ACHN (cell line): Measurements from ENCODE around the gene GPR137.
A peak's percentile ranks its signal among the peaks of the same experiment; 100 is the strongest.
"Not testable (repeated sequence)": the region's sequence is repeated elsewhere in the genome, so short reads cannot be mapped to it uniquely, and the experiment has no call there.

ENCODE experiments used
- DNase-seq: peaks from one replicate; pipeline ENCODE4 v3.0.0-alpha.2; 2015
- in situ Hi-C: cut with HindIII; loops from 2 replicates; pipeline ENCODE4 v1.10.0; 2017; ENCODE audit warnings: low sequenced_read_pairs, low pct_ligation_motif_present, low pct_unique_long_range_greater_than_20kb

The GPR137 gene

DNA sequence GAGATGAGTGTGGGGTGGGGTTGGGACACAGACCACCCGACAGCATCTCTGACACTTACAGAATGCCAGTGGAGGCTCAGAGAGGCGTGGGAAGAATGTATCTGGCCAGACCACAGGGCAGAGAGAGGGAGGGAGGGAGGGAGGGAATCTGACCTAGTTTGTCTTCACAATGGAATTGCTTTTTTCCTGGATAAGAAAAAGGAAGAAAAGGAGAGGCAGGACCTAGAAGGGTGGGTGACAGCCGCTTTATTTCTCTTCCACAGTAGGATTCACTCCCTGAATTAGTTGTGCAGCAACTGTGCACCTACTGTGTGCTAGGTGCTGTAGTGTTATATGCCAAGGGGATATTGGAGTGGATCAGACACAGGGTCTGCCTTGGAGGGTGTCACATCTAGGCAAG lies 9.1 kb downstream of the GPR137 start:
- DNase-seq, result no peak
- in situ Hi-C loops, result no loop called here

DNA sequence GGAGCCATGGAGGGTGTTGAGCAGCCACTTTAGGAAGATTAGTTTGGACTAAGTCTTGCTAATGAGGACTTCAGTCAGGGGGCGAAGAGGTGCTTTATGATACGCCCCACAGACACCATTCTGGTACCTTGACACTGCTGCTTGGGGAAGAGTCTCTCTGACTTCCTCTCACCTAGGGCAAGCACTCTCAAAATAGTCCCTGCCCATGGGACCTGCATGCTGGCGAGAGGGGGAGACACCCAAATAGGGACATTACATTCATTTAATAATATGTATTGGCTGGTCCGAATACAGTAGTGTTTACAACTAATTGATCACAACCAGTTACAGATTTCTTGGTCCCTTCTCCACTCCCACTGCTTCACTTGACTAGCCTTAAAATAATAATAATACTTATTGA lies 10.1 kb downstream of the GPR137 start:
- no peak for DNase-seq

DNA sequence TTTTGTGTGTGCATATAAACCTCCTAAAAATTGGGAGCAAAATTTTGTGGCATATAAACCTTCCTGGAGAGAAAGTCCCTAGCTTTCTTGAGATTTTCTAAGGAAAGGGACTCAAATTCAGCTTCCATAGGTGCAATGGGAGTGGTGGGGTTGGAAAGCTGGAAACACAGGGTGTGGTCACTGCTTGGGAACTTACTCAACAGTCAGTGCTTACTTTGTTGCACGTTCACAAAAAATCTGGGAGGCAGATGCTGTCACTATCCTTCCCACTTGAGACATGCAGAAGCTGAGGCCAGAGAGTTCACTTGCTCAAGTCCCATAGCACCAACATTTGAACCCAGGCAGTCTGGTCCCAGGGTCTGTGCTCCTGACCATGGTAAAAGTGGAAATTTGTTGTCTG lies 10.6 kb downstream of the GPR137 start:
- no peak for DNase-seq
- in situ Hi-C loops, result no loop called here

More for the DNA sequence above, 10.1 kb downstream of the GPR137 start:
- in situ Hi-C loops, result no loop called here

DNA sequence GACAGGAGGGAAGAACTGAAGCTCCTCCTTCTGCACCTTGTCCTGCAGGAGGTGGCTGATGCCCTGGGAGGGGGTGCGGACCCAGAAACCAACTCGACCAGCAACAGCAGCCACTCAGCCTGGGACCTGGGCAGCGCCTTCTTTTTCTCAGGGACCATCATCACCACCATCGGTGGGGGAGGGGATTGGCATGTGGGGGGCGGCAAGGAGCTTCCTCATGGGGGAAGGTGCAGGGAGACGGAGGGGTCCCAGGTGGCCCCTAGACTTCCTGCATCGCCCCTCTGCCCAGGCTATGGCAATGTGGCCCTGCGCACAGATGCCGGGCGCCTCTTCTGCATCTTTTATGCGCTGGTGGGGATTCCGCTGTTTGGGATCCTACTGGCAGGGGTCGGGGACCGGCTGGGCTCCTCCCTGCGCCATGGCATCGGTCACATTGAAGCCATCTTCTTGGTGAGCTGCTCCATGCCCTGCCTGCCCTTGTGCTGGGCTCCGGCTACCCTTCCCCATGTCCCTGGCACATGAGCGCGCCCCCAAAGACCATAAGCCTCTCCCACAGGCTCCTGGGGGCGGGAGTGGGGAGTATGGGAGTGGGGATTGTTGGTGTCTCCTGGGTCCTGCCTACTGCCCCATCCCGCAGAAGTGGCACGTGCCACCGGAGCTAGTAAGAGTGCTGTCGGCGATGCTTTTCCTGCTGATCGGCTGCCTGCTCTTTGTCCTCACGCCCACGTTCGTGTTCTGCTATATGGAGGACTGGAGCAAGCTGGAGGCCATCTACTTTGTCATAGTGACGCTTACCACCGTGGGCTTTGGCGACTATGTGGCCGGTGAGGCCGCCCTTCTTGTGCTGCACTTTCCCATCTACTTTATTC lies 11.4 kb downstream of the GPR137 start:
- DNase-seq, result no peak
- in situ Hi-C loops, result no loop called here

DNA sequence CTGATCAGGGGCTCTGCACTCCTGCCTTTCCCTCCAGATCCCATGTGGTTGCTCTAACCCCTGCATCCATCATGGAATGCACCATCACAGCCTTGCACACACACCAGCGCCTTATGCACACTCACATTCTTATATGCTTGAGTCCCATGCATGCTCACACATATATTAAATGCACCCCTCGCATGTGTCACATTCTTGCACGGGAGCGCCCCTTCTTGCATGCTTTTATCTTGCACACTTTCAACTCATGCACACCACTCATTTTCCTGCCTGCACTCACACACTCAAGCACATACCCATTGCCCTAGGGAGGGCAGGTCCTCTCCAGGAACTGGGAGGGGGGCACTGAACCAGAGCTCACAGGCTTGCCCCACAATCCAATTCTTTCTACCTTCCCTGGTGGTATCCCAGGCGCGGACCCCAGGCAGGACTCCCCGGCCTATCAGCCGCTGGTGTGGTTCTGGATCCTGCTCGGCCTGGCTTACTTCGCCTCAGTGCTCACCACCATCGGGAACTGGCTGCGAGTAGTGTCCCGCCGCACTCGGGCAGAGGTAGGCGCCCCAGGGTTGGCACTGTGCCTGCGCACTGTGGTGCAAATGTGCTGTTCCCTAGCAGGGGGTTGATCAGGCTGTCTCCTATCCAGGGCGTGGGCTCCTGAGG lies 12.2 kb downstream of the GPR137 start:
- in situ Hi-C loops, result no loop called here

DNA sequence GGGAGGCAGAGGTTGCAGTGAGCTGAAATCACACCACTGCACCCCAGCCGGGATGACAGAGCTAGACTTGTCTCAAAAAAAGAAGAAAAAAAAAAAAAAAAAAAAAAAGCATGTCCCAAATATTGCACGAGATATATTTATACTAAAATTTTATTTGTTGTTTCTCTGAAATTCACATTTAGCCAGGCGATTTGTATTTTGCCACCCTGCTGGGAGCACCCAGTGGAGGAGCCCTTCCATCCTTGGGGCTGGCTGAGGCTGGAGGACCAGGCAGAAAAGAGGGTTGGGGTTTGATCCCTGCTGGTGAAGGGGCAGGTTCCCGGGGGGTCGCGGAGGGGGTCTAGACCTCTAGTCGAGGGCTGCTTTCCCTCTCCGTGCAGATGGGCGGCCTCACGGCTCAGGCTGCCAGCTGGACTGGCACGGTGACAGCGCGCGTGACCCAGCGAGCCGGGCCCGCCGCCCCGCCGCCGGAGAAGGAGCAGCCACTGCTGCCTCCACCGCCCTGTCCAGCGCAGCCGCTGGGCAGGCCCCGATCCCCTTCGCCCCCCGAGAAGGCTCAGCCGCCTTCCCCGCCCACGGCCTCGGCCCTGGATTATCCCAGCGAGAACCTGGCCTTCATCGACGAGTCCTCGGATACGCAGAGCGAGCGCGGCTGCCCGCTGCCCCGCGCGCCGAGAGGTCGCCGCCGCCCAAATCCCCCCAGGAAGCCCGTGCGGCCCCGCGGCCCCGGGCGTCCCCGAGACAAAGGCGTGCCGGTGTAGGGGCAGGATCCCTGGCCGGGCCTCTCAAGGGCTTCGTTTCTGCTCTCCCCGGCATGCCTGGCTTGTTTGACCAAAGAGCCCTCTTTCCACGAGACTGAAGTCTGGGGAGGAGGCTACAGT lies 13.6 kb downstream of the GPR137 start:
- in situ Hi-C loops, result no loop called here
- peak; percentile 9 for DNase-seq

More for the DNA sequence above, 12.2 kb downstream of the GPR137 start:
- DNase-seq, result no peak

DNA sequence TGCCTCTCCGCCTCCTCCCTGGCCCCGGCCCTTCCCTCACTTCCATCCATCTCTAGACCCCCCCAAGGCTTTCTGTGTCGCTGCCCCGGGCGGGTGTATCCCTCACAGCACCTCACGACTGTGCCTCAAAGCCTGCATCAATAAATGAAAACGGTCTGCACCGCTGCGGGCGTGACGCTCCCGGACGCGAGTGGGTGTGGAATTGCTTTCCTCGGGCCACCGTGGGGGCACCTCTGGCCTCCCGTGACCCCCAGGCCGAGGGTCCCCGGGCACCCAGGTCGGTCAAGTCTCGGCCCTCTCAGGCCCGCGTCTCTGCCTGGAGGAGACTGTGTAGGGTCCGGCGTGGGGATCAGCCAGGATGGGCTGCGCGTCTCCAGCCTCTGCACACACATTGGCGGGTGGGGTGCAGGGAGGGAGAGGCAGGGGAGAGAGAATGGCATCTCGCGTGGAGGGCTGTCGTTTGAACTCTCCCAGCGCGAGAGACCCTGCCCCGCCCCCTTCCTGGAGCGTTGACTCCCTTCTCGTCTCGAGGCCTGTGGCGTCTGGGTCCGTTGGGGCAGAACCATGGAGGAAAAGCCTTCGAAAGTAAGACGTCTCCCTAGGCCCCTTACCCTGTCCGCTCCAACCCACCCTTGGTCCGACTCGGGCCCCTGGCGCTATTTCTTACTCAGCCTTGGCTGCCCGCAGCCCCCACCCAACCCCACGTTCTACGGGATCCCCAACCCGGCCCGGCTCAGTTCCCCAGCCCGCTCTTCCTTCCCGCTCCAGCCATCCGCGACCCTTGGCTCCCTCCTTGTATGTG lies 14.4 kb downstream of the GPR137 start, which contains the start of gene CATSPERZ:
Gene CATSPERZ, plus strand, starts transcription at position 512 of the 802 bp plus-strand sequence. Its CDS starts 53 bp downstream, at position 565.
- in situ Hi-C loops, result no loop called here
- DNase-seq, result no peak

DNA sequence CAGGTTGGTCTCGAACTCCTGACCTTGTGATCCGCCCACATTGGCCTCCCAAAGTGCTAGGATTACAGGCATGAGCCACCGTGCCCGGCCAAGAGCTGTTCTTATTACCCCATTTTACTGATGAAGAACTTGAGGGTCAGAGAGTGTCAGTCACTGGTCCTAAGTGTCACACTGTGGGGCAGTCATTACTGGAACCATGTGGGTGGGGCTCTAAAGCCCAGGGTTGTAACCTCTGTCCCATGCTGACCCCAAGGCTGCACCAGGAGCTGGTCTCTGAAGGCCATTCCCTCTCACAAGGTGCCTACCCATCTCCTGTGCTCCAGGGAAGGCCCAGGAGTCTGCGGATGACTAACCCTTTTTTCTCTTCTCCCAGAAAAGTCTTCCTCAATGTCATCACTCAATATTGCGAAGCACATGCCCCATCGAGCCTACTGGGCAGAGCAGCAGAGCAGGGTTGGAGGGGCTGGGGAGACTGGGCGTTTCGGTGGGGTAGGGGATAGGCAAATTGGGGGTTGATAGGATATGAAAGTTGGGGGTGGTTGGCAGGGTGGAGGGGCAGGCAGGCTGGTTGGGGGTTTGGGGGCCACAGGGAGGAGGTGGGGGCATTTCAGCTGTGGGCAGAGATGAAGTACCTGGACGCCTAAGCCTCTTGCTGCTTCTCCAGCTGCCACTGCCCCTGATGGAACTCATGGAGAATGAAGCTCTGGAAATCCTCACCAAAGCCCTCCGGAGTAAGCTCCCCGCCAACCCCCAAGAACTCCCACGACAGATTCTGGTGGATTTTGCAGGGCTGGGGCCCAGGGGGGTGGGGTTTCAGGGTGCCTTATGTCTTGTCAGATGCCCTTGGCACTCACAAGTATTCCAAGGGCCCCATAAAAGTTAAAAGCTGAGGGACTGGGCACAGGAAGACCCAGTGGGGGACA lies 17.7 kb downstream of the GPR137 start:
- in situ Hi-C loops, result no loop called here
- DNase-seq, result no peak

DNA sequence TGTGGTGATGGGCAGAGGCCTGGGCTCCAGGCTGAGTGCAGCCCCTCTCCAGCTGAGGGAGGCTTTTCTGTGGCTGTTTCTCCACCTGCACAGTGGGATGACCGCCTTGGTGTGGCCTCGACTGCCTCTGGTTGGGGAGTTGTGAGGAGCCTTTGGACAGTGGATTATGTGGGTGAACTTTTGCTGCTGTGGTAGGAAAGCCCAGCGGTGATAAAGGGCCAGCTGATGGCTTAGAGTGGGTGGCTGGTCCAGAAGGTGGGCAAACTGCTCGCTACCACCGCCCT lies 18.3 kb downstream of the GPR137 start:
- in situ Hi-C loops, result no loop called here
- DNase-seq, result no peak

DNA sequence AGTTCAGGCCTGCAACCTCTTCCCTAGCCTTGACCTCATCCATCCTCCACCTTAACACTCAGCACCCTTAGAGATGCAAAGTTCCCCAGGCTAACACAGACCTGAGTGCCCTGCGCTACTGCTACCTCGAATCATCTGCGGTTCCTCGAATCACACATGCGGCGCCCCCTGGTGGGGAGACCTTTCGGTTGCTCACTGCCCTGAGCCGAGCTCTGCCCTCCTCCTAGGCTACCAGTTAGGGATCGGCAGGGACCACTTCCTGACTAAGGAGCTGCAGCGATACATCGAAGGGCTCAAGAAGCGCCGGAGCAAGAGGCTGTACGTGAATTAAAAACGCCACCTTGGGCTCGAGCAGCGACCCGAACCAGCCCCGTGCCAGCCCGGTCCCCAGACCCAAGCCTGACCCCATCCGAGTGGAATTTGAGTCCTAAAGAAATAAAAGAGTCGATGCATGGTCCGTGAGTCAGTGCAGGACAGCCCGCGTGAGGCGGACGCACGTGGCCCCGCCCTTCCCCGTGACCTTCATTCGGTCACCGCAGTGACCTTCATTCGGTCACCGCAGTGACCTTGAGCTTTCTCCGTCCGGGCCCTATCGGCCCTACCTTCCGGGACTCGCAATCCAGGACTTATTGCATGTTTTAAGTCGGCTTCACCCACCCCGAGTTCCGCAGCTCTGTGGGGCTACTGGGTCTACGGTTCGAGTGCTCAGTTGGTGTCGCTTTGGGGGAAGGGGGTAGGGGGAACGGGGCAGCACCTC lies 18.8 kb downstream of the GPR137 start:
- in situ Hi-C loops, result no loop called here

DNA sequence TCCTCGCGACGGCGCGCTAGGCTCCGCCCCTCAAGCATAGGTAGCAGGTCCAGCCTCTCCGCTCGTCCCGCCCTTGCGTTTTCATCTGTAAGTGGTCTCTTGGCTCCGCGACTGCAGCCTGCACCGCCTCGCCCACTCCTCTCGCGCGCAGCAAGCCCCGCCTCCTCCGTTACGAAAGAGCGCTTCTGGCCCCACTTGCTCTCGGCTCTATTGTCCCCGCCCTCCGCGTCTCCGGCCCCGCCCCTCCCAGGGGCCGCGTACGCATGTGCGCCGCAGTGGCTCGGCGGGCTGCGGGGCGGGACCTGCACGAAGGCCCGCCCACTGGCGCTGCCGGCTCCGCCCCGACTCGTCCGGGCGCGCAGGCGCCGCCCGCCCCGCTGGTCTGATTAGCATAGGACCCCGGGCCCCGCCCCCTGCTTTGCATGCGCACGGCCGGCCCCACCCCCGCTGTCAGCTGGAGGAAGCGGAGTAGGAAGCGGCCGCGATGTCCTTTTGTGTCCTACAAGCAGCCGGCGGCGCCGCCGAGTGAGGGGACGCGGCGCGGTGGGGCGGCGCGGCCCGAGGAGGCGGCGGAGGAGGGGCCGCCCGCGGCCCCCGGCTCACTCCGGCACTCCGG lies 19.5 kb downstream of the GPR137 start, which contains the start of gene ESRRA:
Gene ESRRA, plus strand, starts transcription at position 450 of the 616 bp plus-strand sequence. CDS start 1,656 bp downstream, outside the sequence.
- DNase-seq, result peak; percentile 96
- in situ Hi-C loops, result no loop called here

More for the DNA sequence above, 18.8 kb downstream of the GPR137 start:
- peak; percentile 91 for DNase-seq

DNA sequence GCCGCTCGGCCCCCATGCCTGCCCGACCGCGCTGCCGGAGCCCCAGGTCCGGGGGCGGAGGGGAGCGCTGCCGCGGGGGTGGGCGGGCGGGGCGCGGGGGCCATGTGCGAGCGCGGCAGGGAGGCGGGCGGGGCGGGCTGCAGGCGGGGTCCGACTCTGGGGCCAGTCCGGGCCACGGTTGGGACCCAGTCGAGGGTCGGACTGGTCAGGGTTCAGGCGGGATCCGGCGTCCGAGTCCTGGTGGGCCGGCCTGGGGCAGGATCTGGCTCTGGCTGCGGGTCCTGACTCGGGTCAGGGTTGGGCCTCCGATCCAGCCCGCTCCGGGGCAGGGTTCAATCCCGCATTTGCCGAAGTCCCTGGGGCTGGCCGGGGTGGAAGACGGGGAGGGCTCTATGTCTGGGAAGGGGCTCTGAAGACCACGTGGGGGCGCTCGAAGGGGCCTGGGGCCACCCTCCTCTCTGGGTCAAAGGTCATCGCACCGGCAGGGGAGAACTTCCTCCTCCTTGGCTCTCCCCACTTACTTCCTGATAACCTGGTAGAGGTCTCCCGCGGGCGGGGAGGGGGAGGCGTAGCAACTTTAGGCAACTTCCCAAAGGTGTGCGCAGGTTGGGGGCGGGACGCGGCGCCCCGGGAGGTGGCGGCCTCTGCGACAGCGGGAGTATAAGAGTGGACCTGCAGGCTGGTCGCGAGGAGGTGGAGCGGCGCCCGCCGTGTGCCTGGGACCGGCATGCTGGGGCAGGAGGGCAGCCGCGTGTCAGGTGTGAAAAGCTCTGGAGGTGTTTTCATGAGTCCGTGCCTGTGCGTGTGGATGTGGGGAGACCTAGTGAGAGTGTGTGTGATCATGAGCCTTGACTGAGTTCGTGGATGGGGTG lies 20.3 kb downstream of the GPR137 start:
- in situ Hi-C loops, result no loop called here
- DNase-seq, result peak; percentile 53

DNA sequence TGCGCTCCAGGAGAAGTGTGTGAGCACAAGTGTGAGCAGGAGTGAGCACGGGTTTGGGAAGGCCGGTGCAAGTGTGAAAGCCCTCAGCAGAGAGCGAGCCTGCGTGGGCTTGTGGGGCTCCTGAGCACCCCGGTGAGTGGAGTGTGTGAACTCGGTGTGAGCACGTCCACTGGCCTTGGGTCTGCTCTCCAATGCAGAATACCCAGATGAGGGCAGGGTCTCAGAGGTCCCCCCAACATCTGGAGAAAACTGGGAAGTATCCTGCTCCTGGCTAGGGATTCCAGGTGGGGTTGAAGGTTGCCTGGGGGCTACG lies 20.9 kb downstream of the GPR137 start:
- in situ Hi-C loops, result no loop called here

DNA sequence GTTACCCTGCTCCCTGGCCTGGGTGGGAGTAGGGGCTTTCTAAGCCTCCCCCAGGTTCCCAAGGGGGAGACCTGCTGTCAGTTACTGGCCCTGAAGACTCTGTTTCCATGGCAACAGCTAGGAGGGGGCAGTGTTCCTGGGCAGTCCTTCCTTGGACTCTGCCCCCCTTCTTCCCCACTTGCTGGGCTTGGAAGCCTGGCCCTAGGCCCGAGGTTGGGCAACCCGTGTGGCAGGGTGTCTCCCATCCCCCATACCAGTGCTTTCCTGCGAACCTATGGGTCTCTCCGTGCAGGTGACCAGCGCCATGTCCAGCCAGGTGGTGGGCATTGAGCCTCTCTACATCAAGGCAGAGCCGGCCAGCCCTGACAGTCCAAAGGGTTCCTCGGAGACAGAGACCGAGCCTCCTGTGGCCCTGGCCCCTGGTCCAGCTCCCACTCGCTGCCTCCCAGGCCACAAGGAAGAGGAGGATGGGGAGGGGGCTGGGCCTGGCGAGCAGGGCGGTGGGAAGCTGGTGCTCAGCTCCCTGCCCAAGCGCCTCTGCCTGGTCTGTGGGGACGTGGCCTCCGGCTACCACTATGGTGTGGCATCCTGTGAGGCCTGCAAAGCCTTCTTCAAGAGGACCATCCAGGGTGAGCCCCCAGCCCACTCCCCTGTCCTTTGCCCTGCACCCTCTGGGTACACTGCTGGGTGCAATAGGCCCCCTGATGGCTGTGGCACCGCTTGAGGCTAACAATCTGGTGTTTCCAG lies 21.4 kb downstream of the GPR137 start:
- peak; percentile 5 for DNase-seq
- in situ Hi-C loops, result no loop called here

More for the DNA sequence above, 20.9 kb downstream of the GPR137 start:
- DNase-seq, result no peak

DNA sequence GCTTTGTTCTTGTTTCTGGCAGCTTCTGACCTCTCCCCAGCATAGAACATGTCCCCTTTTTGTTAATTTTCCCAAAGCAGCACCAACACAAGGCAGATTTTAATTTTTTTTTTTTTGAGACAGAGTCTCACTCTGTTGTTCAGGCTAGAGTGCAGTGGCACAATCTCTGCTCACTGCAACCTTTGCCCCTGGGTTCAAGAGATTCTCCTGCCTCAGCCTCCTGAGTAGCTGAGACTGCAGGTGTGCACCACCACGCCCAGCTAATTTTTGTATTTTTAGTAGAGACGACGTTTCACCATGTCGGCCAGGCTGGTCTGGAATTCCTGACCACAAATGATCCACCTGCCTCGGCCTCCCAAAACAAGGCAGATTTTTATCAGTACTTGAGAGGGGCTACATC lies 22.1 kb downstream of the GPR137 start:
- in situ Hi-C loops, DNase-seq: not testable (repeated sequence)
